ENCODE results near the gene COMMD9. TPM values are rescaled to one million over a fixed set of nuclear protein-coding genes. Genes with fewer than 3 reads are reported as not detected.

COMMD9 gene
- total and polyA plus RNA-seq, 4 donors: 22.9 to 50.8 (median 28.3) TPM

- H3K27ac ChIP-seq (ENCODE audit: low read depth in 1 of 2, low read length in 2 of 2): no peak overlapping the region
- WGBS: 36% methylated on average over 8 of the region's 8 CpGs
- H3K27me3 ChIP-seq (ENCODE audit: control insufficient read depth in 4 of 4, insufficient read depth in 4 of 4, low read length in 3 of 4): no peaks in the 10 kb centered on the region
- H3K9me3 ChIP-seq (ENCODE audit: control insufficient read depth in 4 of 4, low read length in 3 of 4): no peaks in the 10 kb centered on the region
- no peak for DNase-seq (ENCODE audit: low spot score)
- H3K4me1 ChIP-seq (ENCODE audit: control insufficient read depth in 4 of 4, insufficient read depth in 4 of 4, low read length in 3 of 4): peaks cover 10 to 26% (median 25%) of the 10 kb centered on the region in 4 donors
- TF ChIP-seq JUND (IDR thresholded peaks at IDR 0.05): no peak
- no peak for TF ChIP-seq FOXA1 (IDR thresholded peaks at IDR 0.05)
- no peak for TF ChIP-seq SP1 (IDR thresholded peaks at IDR 0.05)
- TF ChIP-seq, protein P1, sequence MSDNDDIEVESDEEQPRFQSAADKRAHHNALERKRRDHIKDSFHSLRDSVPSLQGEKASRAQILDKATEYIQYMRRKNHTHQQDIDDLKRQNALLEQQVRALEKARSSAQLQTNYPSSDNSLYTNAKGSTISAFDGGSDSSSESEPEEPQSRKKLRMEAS (IDR thresholded peaks at IDR 0.05): no peak
- TF ChIP-seq TAF1 (conservative IDR thresholded peaks at IDR 0.05): no peak
- peak in 1 of 2 donors; percentile 19 for TF ChIP-seq RXRA (IDR thresholded peaks at IDR 0.05)
- TF ChIP-seq, protein P2, sequence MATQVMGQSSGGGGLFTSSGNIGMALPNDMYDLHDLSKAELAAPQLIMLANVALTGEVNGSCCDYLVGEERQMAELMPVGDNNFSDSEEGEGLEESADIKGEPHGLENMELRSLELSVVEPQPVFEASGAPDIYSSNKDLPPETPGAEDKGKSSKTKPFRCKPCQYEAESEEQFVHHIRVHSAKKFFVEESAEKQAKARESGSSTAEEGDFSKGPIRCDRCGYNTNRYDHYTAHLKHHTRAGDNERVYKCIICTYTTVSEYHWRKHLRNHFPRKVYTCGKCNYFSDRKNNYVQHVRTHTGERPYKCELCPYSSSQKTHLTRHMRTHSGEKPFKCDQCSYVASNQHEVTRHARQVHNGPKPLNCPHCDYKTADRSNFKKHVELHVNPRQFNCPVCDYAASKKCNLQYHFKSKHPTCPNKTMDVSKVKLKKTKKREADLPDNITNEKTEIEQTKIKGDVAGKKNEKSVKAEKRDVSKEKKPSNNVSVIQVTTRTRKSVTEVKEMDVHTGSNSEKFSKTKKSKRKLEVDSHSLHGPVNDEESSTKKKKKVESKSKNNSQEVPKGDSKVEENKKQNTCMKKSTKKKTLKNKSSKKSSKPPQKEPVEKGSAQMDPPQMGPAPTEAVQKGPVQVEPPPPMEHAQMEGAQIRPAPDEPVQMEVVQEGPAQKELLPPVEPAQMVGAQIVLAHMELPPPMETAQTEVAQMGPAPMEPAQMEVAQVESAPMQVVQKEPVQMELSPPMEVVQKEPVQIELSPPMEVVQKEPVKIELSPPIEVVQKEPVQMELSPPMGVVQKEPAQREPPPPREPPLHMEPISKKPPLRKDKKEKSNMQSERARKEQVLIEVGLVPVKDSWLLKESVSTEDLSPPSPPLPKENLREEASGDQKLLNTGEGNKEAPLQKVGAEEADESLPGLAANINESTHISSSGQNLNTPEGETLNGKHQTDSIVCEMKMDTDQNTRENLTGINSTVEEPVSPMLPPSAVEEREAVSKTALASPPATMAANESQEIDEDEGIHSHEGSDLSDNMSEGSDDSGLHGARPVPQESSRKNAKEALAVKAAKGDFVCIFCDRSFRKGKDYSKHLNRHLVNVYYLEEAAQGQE (IDR thresholded peaks at IDR 0.05): no peak
- TF ChIP-seq HNF4A (conservative IDR thresholded peaks at IDR 0.05): peak in 1 of 2 donors; percentile 39
- TF ChIP-seq YY1 (IDR thresholded peaks at IDR 0.05): peak; percentile 61
- TF ChIP-seq NR2F2 (IDR thresholded peaks at IDR 0.05): no peak
- TF ChIP-seq EGR1 (IDR thresholded peaks at IDR 0.05; ENCODE audit: low read depth in 2 of 2): no peak
- no peak overlapping the region for H3K4me3 ChIP-seq (ENCODE audit: low read depth in 1 of 3, low read length in 3 of 3)
- H3K36me3 ChIP-seq (ENCODE audit: control insufficient read depth in 4 of 4, insufficient read depth in 3 of 4, low read depth in 1 of 4, low read length in 3 of 4): peaks cover 0 to 20% (median 16%) of the 10 kb centered on the region in 4 donors
- H3K9ac ChIP-seq (ENCODE audit: low read depth in 1 of 2, low read length in 2 of 2): no peak overlapping the region
Measured at GRCh38 chr11:36268337-36268985, 20.8 kb downstream of the COMMD9 start.

DNA sequence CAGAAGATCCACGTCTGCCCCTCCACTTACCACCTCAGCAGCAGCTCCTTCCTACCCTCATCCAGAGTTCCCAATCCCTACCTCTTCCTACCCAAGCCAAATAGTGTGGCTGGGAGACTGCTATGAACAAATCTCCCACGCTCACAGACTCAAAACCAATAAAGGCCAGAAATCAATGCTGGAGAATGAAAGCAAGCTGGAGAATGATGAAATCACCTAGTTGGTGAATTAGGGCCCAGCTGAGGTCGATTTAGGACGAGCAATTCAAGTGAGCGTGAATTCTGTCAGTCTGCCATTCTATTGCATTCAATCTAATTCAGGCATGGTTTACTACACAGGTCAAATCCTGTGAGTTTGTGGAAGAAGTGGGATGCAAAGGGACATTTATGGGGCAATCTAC lies 22.5 kb downstream of the COMMD9 start:
- H3K36me3 ChIP-seq (ENCODE audit: control insufficient read depth in 4 of 4, insufficient read depth in 3 of 4, low read depth in 1 of 4, low read length in 3 of 4): peaks cover 0 to 6% (median 4%) of the 10 kb centered on the region in 4 donors
- peak overlapping the region; percentile 23 to 65 for H3K27ac ChIP-seq (ENCODE audit: low read depth in 1 of 2, low read length in 2 of 2)
- WGBS: 34% methylated on average over 5 of the region's 5 CpGs
- TF ChIP-seq RAD21 (IDR thresholded peaks at IDR 0.05): peak in 1 of 2 donors; percentile 51
- peak; percentile 39 to 48 for TF ChIP-seq JUND (IDR thresholded peaks at IDR 0.05)
- no peak for TF ChIP-seq FOXA1 (IDR thresholded peaks at IDR 0.05)
- peak; percentile 74 for TF ChIP-seq YY1 (IDR thresholded peaks at IDR 0.05)
- peak; percentile 53 for TF ChIP-seq SP1 (IDR thresholded peaks at IDR 0.05)
- TF ChIP-seq HNF4A (conservative IDR thresholded peaks at IDR 0.05): peak; percentile 58 to 62
- peak; percentile 69 for TF ChIP-seq RXRA (IDR thresholded peaks at IDR 0.05)
- TF ChIP-seq, protein P3, sequence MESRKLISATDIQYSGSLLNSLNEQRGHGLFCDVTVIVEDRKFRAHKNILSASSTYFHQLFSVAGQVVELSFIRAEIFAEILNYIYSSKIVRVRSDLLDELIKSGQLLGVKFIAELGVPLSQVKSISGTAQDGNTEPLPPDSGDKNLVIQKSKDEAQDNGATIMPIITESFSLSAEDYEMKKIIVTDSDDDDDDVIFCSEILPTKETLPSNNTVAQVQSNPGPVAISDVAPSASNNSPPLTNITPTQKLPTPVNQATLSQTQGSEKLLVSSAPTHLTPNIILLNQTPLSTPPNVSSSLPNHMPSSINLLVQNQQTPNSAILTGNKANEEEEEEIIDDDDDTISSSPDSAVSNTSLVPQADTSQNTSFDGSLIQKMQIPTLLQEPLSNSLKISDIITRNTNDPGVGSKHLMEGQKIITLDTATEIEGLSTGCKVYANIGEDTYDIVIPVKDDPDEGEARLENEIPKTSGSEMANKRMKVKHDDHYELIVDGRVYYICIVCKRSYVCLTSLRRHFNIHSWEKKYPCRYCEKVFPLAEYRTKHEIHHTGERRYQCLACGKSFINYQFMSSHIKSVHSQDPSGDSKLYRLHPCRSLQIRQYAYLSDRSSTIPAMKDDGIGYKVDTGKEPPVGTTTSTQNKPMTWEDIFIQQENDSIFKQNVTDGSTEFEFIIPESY (IDR thresholded peaks at IDR 0.05): peak; percentile 14
- TF ChIP-seq, protein P4, sequence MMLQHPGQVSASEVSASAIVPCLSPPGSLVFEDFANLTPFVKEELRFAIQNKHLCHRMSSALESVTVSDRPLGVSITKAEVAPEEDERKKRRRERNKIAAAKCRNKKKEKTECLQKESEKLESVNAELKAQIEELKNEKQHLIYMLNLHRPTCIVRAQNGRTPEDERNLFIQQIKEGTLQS (IDR thresholded peaks at IDR 0.05): peak; percentile 94
- TF ChIP-seq, protein P1 (IDR thresholded peaks at IDR 0.05): peak; percentile 11
- no peak for TF ChIP-seq GABPA (IDR thresholded peaks at IDR 0.05 in 1 of 2, conservative IDR thresholded peaks at IDR 0.05 in 1 of 2)
- TF ChIP-seq NR2F2 (IDR thresholded peaks at IDR 0.05): no peak
- TF ChIP-seq FOXA2 (IDR thresholded peaks at IDR 0.05): no peak
- H3K9me3 ChIP-seq (ENCODE audit: control insufficient read depth in 4 of 4, low read length in 3 of 4): no peaks in the 10 kb centered on the region
- DNase-seq (ENCODE audit: low spot score): no peak
- peaks cover 0 to 2% (median 0%) of the 10 kb centered on the region in 4 donors for H3K27me3 ChIP-seq (ENCODE audit: control insufficient read depth in 4 of 4, insufficient read depth in 4 of 4, low read length in 3 of 4)
- peaks cover 10 to 26% (median 25%) of the 10 kb centered on the region in 4 donors for H3K4me1 ChIP-seq (ENCODE audit: control insufficient read depth in 4 of 4, insufficient read depth in 4 of 4, low read length in 3 of 4)
- H3K9ac ChIP-seq (ENCODE audit: low read depth in 1 of 2, low read length in 2 of 2): no peak overlapping the region
- H3K4me3 ChIP-seq (ENCODE audit: low read depth in 1 of 3, low read length in 3 of 3): no peak overlapping the region
